HG03066 (cell line): ENCODE measurements around the gene FSTL5.

Source experiments
- ATAC-seq: cut with Tn5 transposase; IDR thresholded peaks from one replicate; pipeline ENCODE4 v1.9.1; 2021; ENCODE audit warnings: low read depth; ENCODE audit not compliant: unreplicated experiment

The FSTL5 gene

DNA sequence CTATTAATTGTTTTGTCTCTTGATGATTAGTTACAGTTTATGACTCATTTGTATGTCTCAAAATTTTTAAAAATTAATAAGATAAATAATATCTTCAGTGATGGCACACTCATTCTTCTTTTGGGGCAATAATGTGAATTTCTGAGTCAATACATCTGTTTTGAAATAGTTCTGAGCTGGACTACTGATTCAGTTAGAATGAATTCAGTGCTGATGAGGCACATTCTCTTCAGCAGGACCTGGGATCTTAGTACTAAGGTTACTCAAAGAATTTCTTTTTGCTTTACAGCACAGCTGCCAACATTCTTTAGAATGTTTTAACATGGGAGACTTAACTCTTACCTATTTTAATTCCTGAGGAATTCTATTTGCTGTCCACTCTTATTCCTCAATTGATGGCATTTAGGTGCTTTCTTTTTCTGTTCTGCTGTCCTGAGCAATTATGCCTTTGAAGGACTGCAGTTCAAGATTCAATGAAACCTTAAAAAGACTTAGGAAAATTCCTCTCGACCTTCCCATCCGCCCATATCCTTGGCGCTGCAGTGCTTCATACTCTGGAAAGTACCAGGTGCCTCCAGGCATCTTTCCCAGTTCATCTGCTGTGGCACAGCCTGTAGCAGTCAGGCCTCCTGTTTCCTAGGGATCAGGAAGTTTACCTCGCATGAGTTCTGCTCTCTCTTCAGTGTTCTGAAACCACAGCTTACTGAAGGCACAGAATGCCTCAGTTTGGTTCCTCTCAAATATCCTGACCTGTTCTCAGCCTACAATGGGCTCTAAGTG, 213.7 kb downstream of the FSTL5 start:
- ATAC-seq, result no peak

- ATAC-seq, result no peak
Measured at GRCh38 chr4:161948026-161948770, 215.6 kb downstream of the FSTL5 start.

GRCh38 chr4:161937596-161937995, 226.2 kb downstream of the FSTL5 start:
- no peak for ATAC-seq

DNA sequence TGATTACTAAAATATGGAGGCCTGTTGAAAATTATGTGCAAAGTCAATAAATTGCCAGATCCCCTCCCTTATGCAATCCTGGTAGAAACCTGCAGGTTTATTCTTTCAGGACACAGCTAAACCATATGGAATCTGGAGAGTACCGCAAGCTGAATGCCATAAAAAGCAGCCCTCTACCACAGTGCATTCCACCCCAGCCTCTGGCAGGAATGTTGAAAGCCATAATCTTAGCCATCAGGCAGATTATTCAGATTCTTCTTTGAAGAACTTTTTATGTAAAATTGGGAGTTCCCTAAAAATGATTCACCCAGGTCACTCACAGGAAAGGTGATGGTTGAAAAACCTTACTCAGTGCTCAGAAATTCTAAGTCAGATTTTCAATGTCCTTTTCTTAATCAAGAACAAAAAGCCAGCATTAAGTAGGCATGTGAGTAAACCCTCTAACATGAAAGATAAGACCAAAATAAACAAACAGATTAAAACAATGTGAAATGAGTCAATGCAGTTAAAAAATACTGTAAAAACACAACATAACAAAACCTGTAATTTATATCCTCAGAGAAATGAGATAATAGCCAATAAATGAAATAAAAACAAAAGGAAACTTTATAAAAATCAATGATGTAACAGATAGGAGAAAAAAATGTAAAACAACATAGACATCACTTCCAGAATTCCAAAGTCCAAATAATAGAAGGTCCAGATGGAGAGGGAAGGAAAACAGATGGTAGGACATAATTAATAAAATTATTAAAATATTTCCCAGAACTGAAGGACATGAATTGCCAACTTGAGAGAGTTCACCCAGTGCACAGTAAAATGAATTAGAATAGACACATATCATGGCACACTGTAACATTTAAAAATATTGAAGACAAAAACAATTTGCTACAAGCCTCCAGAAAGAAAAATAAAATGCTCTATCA, 226.9 kb downstream of the FSTL5 start:
- ATAC-seq, result no peak

DNA sequence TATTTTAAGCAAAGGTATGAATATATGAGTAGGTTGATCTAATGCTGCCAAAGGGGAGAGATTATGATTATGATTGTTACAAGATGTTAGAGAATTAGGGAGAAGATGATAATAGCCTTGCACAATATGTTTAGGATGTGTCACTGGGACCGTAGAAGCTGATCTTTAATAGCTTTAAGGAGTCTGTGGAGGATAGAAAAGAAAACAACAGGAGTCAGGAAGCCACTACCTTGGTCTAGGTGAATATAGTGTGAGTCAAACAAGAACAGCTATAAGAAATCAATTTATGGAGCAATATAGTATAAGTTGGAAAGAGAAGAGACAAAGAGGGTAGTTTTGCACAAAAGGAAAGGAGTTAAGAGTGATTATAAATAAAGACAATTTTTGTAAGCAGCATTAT, 232.7 kb downstream of the FSTL5 start:
- ATAC-seq, result no peak

- no peak for ATAC-seq
Measured at GRCh38 chr4:161929956-161930355, 233.8 kb downstream of the FSTL5 start.

DNA sequence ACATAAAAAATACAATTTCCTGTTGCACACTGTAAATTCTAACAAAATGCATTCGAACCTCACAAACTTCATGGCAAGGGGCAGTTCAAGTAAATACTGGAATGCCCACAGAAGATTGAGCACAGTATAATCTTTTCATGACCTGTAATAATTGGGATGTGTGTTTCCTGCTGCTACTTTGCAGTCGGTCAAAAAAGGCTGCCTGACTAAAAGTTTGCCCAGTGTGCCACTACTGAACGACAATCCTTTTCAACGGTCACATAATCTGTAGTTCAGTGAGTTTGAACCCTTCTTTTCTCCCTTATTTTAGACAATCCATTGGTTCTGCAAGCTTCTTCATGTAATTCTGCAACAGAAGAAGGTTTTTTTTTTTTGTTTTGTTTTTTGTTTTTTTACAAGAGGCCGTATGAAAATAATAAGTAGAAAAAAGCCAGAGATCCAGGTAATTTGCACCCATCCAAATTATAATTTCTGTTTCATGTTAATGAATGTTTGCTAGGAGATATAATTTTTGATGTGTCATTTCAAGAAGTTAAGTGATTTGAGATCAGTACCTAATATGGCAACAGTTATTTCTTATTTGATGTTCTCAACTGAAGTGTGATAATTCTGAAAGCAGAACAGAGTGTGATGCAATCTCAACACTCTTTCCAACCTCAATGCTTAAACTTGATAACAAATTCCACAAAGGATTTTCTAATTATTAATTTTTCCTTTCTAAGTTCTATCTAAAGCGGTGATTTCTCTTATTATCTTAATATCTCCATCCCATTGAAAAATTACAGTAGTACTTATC, 237.6 kb downstream of the FSTL5 start:
- no peak for ATAC-seq

DNA sequence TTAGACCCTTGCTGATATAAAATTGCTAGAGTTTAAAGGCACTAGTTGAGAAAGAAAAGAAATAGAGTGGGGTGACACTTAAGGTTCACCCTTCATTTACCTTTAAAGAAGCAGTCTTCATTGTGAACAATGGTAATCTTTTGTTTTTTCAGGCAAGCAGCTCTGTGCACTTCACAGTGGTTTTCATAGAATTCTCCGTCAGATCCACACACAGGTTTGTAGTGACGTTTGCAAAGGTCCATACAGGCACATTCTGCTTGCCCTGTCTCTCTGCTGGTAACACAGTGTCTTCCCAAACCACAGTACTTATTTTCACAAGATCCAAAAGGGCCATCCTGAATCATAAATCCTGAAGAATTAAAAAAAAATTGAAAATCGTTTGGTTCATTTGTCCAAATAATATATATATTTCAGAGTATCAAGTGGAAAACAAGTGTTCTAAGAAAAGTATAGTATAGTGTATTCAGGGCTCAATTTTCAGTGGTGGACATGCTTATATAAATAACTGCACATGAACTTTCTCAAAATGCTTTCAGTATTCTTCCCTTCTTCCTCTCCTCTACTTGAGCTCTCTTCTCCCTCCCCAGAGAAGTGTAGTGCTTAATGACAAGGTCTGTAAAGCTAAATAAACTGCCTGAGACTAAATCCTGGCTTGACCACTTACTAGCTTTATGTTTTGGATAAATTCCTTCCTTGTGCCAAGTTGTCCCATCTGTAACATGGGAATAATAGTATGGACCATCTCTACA, 243.3 kb downstream of the FSTL5 start:
- no peak for ATAC-seq

GRCh38 chr4:161919442-161920220, 244.2 kb downstream of the FSTL5 start:
- no peak for ATAC-seq

GRCh38 chr4:161916035-161916434, 247.8 kb downstream of the FSTL5 start:
- ATAC-seq, result no peak

GRCh38 chr4:161907590-161907955, 256.2 kb downstream of the FSTL5 start:
- no peak for ATAC-seq

DNA sequence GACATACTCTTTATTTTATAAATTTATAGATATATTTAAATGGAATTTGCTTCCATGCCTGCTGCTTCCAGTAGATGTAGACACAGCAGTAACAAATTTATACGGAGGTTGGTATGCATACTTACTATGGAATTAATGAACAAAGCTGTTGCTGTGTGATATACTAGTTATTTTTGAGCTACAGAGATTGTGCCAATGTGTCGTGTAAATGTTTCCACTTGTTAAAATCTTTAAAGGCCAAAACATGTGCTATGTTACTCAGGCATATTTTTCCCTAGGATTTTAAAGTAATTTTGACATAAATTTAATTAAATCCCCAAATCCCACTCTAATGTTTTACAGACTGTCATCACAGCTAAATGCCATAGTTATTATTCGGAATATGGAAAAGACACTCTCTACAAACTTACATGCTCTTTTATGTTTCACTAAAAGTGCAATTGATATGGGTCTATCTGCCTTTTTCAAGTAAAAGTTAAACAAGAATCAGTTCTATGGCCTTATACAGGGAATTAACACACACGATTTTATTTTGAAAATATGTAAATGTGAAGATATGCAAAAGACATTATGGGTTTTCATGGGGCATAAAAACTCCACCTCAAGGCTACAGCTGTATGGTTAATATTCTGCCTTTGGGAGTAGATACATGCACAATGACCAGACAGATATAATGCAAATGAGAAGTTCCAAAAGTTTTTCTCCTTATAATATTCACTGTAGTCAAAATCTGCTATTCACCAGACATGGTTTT, 256.8 kb downstream of the FSTL5 start:
- no peak for ATAC-seq

GRCh38 chr4:161900110-161900509, 263.7 kb downstream of the FSTL5 start:
- ATAC-seq, result no peak

DNA sequence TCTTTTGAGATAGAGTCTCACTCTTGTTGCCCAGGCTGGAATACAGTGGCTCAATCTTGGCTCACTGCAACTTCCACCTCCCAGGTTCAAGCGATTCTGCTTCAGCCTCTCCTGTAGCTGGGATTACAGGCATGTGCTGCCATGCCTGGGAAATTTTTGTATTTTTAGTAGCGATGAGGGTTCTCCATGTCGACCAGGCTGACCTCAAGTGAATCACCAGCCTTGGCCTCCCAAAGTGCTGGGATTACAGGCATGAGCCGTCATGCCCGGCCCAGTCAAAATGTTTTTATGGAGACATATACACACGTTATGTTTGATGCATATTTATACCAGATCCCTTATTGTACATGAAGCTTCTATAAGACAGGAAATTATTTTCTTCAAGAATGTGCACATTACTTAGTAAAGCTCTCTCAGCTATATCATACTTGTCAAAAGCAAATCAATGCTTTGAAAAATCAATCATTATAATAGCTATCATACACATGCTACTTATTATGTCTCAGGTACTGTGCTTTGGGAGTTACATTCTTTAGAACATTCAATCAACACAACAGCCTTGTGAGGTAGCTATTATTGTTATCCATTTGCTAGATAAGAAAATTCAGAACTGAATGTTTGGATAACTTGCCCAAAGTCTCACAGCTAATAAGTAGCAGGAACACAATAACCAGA, 269.2 kb downstream of the FSTL5 start:
- no peak for ATAC-seq

DNA sequence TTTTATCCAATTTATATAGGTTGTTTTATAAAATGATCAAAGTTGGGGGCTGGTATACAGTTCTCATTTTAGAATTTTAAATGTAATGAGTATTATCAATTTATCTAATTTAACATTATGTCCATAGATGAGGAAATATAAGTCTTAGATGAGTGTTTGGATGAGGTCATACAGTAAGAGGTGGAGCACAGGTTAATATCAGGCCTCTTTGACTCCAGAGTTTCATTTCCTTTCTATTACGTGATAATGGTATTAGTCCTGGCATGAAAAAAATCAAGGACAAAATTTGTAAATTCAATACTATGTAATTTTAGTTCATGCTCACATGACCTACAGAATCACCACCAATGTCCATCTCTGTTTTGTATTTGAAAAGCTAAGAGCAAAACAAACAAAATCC, 269.8 kb downstream of the FSTL5 start:
- no peak for ATAC-seq

GRCh38 chr4:161893566-161893965, 270.2 kb downstream of the FSTL5 start:
- no peak for ATAC-seq

- no peak for ATAC-seq
Measured at GRCh38 chr4:161892951-161893350, 270.8 kb downstream of the FSTL5 start.

DNA sequence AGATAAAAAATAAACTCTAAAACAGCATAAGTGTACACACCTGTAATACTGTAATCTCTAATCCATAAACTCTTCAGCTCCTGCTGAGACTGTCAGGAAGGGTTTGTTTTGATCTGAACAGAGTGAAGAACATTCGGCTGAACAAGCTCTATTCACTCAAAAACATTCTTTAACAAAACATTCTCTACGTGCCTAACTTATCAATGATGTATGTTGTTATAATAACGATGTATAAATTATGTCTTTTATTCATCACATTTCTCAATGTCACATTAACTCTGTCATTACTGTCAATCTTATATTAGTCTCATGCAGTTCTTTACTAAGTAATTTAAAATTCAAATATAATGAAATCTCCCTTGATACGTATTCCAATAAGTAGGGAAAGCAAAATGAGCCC, 280.6 kb downstream of the FSTL5 start:
- ATAC-seq, result no peak
